Amniotic epithelial cell (primary cell): ENCODE results near the gene GRM8.

Source experiments
- DNase-seq: peaks from one replicate; pipeline ENCODE4 v3.0.0-alpha.2; 2010; ENCODE audit warnings: low read depth

The GRM8 gene

GRCh38 chr7:126658684-126659083 is 594.1 kb downstream of the GRM8 start:
- DNase-seq: no peak

GRCh38 chr7:126657599-126658358 is 595.0 kb downstream of the GRM8 start:
- DNase-seq: no peak

- no peak for DNase-seq
These were observed 595.6 kb downstream of the GRM8 start for GRCh38 chr7:126657137-126657536.

GRCh38 chr7:126656165-126656564 is 596.6 kb downstream of the GRM8 start:
- no peak for DNase-seq

GRCh38 chr7:126637538-126637937 is 615.2 kb downstream of the GRM8 start:
- no peak for DNase-seq

GRCh38 chr7:126635545-126635944 is 617.2 kb downstream of the GRM8 start:
- no peak for DNase-seq

- DNase-seq: peak; percentile 0
These were observed 644.4 kb downstream of the GRM8 start for GRCh38 chr7:126608339-126608776.

- no peak for DNase-seq
These were observed 646.4 kb downstream of the GRM8 start for GRCh38 chr7:126606331-126606730.

- no peak for DNase-seq
These were observed 647.2 kb downstream of the GRM8 start for GRCh38 chr7:126605553-126605952.

- DNase-seq: no peak
These were observed 647.7 kb downstream of the GRM8 start for GRCh38 chr7:126605056-126605455.

- DNase-seq: no peak
These were observed 663.6 kb downstream of the GRM8 start for GRCh38 chr7:126589068-126589684.

- DNase-seq: no peak
These were observed 674.4 kb downstream of the GRM8 start for GRCh38 chr7:126578338-126578737.

- DNase-seq: peak; percentile 32
These were observed 678.2 kb downstream of the GRM8 start for GRCh38 chr7:126574276-126575250.

- DNase-seq: no peak
These were observed 681.9 kb downstream of the GRM8 start for GRCh38 chr7:126570845-126571244.

- no peak for DNase-seq
These were observed 683.3 kb downstream of the GRM8 start for GRCh38 chr7:126569402-126569801.

GRCh38 chr7:126557271-126557670 is 695.5 kb downstream of the GRM8 start:
- no peak for DNase-seq

- no peak for DNase-seq
These were observed 711.3 kb downstream of the GRM8 start for GRCh38 chr7:126541406-126541805.

GRCh38 chr7:126535176-126535575 is 717.6 kb downstream of the GRM8 start:
- DNase-seq: no peak

GRCh38 chr7:126533715-126534114 is 719.0 kb downstream of the GRM8 start:
- no peak for DNase-seq

GRCh38 chr7:126529833-126530232 is 722.9 kb downstream of the GRM8 start:
- DNase-seq: no peak

- DNase-seq: no peak
These were observed 723.5 kb downstream of the GRM8 start for GRCh38 chr7:126529254-126529653.

- DNase-seq: no peak
These were observed 726.8 kb downstream of the GRM8 start for GRCh38 chr7:126525906-126526305.

GRCh38 chr7:126524967-126525366 is 727.8 kb downstream of the GRM8 start:
- DNase-seq: no peak
